HepG2 (cell line): Measurements from ENCODE around the gene TPRG1.

Source experiments
- CREM ChIP-seq, 2 experiments: sonication (generic) in 1 of 2; formaldehyde crosslinking in 1 of 2; IDR thresholded peaks; 2 replicates each; pipeline versions ENCODE4 v1.4.0 to v1.6.1; 2016 to 2020; ENCODE audit warnings: antibody characterized with exemption in 1 of 2, mild to moderate bottlenecking in 1 of 2, missing genetic modification reagents in 1 of 2
- CTCF ChIP-seq: sonication (generic); formaldehyde crosslinking; IDR thresholded peaks from 2 replicates; pipeline ENCODE4 v1.5.0; 2020; ENCODE audit warnings: mild to moderate bottlenecking, missing genetic modification reagents, moderate library complexity
- EZH2 ChIP-seq: conservative IDR thresholded peaks from 2 replicates; pipeline ENCODE4 v1.6.1; 2012; ENCODE audit warnings: mild to moderate bottlenecking, low read depth, low read length, moderate library complexity
- HMG20A ChIP-seq: IDR thresholded peaks from 2 replicates; pipeline ENCODE4 v1.6.1; 2016; ENCODE audit warnings: borderline replicate concordance
- NCOA1 ChIP-seq: sonication (generic); formaldehyde crosslinking; IDR thresholded peaks from 2 replicates; pipeline ENCODE4 v1.9.0; 2021; ENCODE audit warnings: missing genetic modification reagents
- YY1 ChIP-seq: IDR thresholded peaks from 2 replicates; pipeline ENCODE4 v1.6.1; 2011; ENCODE audit warnings: low read length, low read depth, moderate library complexity, mild to moderate bottlenecking; ENCODE audit not compliant: insufficient read depth, insufficient replicate concordance
- ZNF207 ChIP-seq: fragments of 450-650 bp; IDR thresholded peaks from 2 replicates; pipeline ENCODE4 v1.6.1; 2016; ENCODE audit warnings: antibody characterized with exemption, borderline replicate concordance

- TF ChIP-seq YY1 (no peak), EZH2 (no peak), ZNF207 (no peak), NCOA1 (CRISPR knock-in tag) (no peak), CTCF (CRISPR knock-in tag) (no peak), CREM (IDR thresholded peaks at IDR 0.05) (no peak), CREM (CRISPR knock-in tag; IDR thresholded peaks at IDR 0.05) (no peak), HMG20A (CRISPR knock-in tag) (no peak)
Measured at GRCh38 chr3:189138901-189139610, 32.7 kb upstream of the TPRG1 start.
